ENCODE results near the gene SLFNL1.

Gene SLFNL1

DNA sequence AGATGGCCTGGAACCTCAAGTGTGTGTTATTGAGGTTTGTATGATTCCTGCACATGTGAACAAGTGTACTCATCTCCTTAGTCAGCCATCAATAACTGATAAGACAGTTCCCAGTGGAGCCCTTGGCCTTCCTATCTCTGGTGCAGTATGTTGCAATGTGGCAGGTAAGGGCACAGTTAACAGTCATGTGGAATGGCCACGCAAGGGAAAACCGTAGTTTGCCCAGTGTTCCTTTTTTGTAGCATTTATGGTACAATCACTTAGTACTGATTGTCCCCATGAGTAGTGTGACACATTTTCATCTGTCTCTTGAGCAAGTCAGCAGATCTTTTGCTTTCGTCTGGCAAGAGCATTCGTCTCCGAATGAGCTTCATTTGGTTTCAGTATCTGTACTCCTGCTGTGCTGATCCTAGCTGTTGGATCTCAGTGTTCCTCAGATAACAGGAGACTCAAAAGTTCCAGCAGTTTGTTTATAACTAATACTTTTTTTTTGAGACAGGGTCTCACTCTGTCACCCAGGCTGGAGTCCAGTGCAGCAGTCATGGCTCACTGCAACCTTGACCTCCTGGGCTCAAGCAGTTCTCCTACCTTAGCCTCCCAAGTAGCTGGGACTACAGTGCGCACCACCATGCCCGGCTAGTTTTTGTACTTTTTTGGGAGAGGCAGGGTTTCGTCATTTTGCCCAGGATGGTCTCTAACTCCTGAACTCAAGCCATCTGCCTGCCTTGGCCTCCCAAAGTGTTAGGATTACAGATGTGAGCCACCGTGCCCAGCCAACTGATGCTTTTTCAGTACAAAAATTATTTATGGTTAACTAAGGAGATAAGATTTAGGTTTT, 33.9 kb downstream of the SLFNL1 start:
- Histone ChIP-seq H3K27ac (ENCODE audit: low read depth, low read length, poor library complexity, severe bottlenecking) (no peak overlapping the region), H3K9ac (ENCODE audit: low read length) (no peak overlapping the region), H3K36me3 (ENCODE audit: insufficient read depth, low read length) (peaks cover 100% of the 10 kb centered on the region), H3K4me2 (ENCODE audit: low read length) (no peak overlapping the region), H3K79me2 (ENCODE audit: insufficient read depth, low read length) (peaks cover 20% of the 10 kb centered on the region), H3K9me2 (ENCODE audit: low read depth, low read length) (no peaks in the 10 kb centered on the region), H3K4me1 (ENCODE audit: insufficient read depth, low read length, severe bottlenecking) (peaks cover 6% of the 10 kb centered on the region), H2AFZ (ENCODE audit: low read length) (no peak overlapping the region), H3F3A (ENCODE audit: insufficient read depth, low read length) (no peaks in the 10 kb centered on the region), H3K27me3 (ENCODE audit: insufficient read depth, low read length) (no peaks in the 10 kb centered on the region), H3K4me3 (ENCODE audit: low read depth, low read length, poor library complexity, severe bottlenecking) (no peak overlapping the region), H3K9me3 (ENCODE audit: low read length) (no peaks in the 10 kb centered on the region), H4K20me1 (ENCODE audit: insufficient read depth, low read length) (no peaks in the 10 kb centered on the region)
- no peak for TF ChIP-seq CTCF (IDR thresholded peaks at IDR 0.05; ENCODE audit: low read length)
- TF ChIP-seq EZH2 (IDR thresholded peaks at IDR 0.05; ENCODE audit: borderline replicate concordance, low read length): no peak

DNA sequence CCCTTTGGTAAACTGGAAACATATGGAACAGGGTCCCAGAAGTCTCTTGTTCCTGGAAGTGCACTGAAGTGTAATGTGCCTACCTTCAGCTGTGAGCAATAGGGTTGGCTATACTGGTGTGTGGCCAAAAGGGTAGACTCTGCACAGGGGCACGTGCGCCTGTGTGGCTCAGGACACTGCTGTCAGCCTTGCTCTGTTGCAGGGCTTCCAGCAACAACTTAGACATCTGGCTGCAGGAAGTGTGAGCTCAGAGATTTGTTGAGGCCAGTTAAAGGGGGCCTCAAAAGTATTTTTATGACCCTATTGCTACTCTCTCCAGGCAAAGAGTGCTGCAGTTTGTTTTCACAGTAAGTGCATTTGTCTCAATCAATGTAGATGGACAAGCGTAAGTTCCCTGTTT, 34.6 kb downstream of the SLFNL1 start:
- no peaks in the 10 kb centered on the region for H4K20me1 ChIP-seq (ENCODE audit: insufficient read depth, low read length)
- no peaks in the 10 kb centered on the region for H3F3A ChIP-seq (ENCODE audit: insufficient read depth, low read length)
- no peaks in the 10 kb centered on the region for H3K27me3 ChIP-seq (ENCODE audit: insufficient read depth, low read length)
- no peaks in the 10 kb centered on the region for H3K9me2 ChIP-seq (ENCODE audit: low read depth, low read length)
- no peak overlapping the region for H3K27ac ChIP-seq (ENCODE audit: low read depth, low read length, poor library complexity, severe bottlenecking)
- TF ChIP-seq CTCF (IDR thresholded peaks at IDR 0.05; ENCODE audit: low read length) (no peak), EZH2 (IDR thresholded peaks at IDR 0.05; ENCODE audit: borderline replicate concordance, low read length) (no peak)
- no peak overlapping the region for H3K4me3 ChIP-seq (ENCODE audit: low read depth, low read length, poor library complexity, severe bottlenecking)
- H3K4me1 ChIP-seq (ENCODE audit: insufficient read depth, low read length, severe bottlenecking): peaks cover 13% of the 10 kb centered on the region
- no peaks in the 10 kb centered on the region for H3K9me3 ChIP-seq (ENCODE audit: low read length)
- H3K9ac ChIP-seq (ENCODE audit: low read length): no peak overlapping the region
- peaks cover 27% of the 10 kb centered on the region for H3K79me2 ChIP-seq (ENCODE audit: insufficient read depth, low read length)
- H2AFZ ChIP-seq (ENCODE audit: low read length): no peak overlapping the region
- peaks cover 100% of the 10 kb centered on the region for H3K36me3 ChIP-seq (ENCODE audit: insufficient read depth, low read length)
- no peak overlapping the region for H3K4me2 ChIP-seq (ENCODE audit: low read length)

GRCh38 chr1:40986328-40986783, 35.2 kb downstream of the SLFNL1 start:
- Histone ChIP-seq H3K9me3 (ENCODE audit: low read length) (no peaks in the 10 kb centered on the region), H3K27me3 (ENCODE audit: insufficient read depth, low read length) (no peaks in the 10 kb centered on the region), H3K27ac (ENCODE audit: low read depth, low read length, poor library complexity, severe bottlenecking) (no peak overlapping the region), H3K36me3 (ENCODE audit: insufficient read depth, low read length) (peaks cover 100% of the 10 kb centered on the region), H3K4me2 (ENCODE audit: low read length) (no peak overlapping the region), H3K79me2 (ENCODE audit: insufficient read depth, low read length) (peaks cover 33% of the 10 kb centered on the region), H4K20me1 (ENCODE audit: insufficient read depth, low read length) (no peaks in the 10 kb centered on the region), H3K9ac (ENCODE audit: low read length) (no peak overlapping the region), H3K4me3 (ENCODE audit: low read depth, low read length, poor library complexity, severe bottlenecking) (no peak overlapping the region), H3K9me2 (ENCODE audit: low read depth, low read length) (no peaks in the 10 kb centered on the region), H3K4me1 (ENCODE audit: insufficient read depth, low read length, severe bottlenecking) (peaks cover 19% of the 10 kb centered on the region), H3F3A (ENCODE audit: insufficient read depth, low read length) (no peaks in the 10 kb centered on the region), H2AFZ (ENCODE audit: low read length) (no peak overlapping the region)
- TF ChIP-seq EZH2 (IDR thresholded peaks at IDR 0.05; ENCODE audit: borderline replicate concordance, low read length): no peak
- TF ChIP-seq CTCF (IDR thresholded peaks at IDR 0.05; ENCODE audit: low read length): no peak
